EH (cell line): ENCODE data around the gene TP53RK.

Experiments
- DNase-seq: peaks from one replicate; pipeline ENCODE4 v3.0.0-alpha.2; 2015; ENCODE audit warnings: low read depth

TP53RK gene

DNA sequence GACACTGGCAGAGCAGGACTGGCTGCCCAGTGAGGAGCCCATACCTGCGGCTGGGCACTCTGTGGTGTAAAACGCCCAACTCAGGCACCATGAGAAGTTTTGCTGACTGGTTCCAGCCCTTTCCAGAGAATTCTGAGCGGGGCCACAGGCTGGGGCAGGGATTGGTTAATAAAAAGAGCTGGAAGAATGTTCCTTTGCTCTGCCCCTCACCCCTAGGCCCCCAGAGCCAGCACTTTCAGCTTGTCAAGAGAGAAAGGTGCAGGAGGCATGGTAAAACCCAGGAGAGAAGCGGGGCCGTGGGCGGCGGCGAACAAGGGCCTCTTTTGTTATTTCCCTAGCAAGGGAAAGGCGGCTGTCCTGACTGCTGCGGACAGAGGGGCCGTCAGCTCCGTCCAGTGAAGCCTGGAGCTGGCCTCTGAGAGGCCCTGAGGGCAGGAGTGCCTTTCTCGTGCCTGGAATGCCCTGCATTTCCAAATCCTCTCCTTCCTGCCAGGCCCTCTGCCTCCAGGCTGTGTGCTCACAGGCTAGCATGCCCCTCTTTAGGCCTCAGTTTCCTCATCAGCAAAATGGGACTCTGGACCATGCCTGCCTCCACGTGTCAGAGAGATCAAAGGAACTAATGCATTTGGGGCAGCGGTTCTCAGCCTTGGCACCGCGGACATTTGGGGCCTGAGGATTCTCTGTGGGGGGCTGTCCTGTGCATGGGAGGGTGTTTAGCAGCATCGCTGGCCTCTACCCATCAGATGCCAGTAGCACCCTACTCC is 50.9 kb downstream of the TP53RK start:
- DNase-seq, result no peak

DNA sequence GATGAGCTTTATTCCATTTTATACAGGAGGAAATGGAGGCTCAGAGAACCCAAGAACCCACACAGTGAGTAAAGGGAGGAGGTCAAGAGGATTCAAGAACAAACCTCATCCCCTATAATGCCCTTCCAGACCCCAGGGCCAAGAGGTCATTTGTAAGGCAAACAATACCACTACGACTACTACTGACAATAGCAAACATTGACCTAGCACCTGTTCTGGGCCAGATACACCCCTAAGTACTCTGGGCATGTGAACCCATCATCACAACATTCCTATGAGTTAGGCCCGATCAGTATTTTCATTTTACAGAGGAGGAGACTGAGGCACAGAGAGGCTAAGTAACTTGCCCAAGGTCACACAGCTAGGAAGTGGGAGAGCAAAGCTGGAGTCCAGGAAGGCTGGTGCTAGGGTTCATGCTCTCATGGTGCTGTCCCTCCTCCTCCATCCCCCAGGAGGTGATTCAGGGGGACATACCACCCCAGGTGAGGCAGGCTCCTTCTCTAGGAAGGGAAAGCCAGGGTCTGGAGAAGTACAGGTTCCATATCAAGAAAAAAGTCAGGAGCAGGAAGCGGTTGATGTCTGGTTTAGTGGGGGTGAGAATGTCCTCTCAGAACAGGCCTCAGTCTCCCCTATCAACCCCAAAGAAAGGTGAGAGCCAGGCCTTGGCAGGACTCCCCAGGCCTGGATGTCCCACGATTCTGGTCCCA is 51.7 kb downstream of the TP53RK start:
- no peak for DNase-seq

DNA sequence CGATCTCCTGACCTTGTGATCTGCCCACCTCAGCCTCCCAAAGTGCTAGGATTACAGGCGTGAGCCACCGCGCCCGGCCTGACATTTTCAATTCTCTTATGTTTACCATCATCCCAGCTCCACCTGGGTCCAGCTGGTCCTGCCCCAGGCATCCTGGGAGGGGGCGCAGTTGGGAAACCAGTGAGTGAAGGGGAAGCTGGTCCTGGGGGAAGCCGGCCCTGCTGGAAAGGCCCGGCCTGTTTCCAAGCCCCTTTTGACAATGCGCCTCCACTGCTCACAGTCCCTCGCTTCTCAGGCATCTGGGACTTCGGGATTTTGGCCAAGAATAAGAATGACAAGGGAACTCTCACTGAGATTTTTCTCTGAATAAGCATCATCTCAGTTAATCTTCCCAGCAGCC is 52.2 kb downstream of the TP53RK start:
- DNase-seq, result no peak

DNA sequence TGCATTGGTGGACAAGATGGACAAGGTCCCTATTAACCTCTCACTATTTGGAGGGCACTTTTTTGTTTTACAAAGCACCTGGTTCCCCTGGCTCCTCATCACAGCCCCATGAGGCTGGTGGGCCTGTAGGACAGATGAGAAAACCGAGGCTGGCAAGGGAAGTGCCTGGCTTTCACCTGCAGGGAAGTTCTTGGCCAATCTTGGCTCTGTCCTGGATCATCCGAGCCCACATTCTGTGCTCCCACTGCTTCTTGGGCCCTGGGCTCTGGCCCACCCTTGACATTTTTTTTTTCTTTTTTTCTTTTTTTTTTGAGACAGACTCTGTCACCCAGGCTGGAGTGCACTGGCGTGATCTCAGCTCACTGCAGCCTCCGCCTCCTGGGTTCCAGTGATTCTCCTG is 52.7 kb downstream of the TP53RK start:
- DNase-seq, result no peak

DNA sequence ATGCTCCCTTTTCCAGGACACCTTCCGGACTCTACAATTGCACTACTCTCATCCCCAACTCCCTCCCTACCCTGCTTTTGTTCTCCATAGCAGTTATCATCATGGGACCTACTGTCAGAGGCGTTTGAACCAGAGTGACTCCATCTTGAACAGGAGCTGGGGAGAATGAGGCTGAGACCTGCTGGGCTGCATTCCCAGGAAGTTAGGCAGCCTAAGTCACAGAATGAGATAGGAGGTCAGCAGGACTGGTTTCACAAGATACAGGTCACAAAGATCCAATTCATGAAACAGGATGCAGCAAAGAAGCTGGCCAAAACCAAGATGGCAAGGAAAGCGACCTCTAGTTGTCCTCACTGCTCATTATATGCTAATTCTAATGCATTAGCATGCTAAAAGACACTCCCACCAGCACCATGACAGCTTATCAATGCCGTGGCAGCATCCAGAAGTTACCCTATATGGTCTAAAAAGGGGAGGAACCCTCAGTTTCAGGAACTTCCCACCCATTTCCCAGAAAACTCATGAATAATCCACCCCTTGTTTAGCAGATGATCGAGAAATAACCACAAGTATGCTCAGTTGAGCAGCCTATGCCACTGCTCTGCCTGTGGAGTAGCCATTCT is 53.6 kb downstream of the TP53RK start:
- DNase-seq, result peak; percentile 26

DNA sequence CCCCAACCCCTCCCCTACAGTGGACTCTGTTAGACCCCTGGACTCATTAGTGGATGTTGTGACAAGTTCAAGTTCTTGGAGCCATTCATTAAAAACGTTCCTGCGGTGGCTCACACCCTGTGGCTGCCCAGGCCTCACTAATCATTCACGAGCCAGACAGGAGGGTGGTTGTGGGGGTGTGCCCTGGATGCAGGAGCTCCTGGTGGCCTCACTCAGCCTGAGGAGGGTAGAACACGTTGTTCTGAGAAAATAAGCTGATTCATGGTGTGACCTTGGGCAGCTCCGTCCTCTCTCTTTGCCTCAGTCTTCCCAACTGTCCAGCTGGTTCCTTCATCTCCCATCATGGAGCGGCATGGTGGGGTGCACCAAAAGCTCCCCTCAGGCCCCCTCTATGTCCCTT is 54.7 kb downstream of the TP53RK start:
- DNase-seq, result no peak
